Measurements from ENCODE around the gene FILIP1L. TPM values are rescaled to one million over a fixed set of nuclear protein-coding genes. Genes with fewer than 3 reads are reported as not detected.
A peak's percentile ranks its signal among the peaks of the same experiment; 100 is the strongest.
"Not testable (repeated sequence)": the region's sequence is repeated elsewhere in the genome, so short reads cannot be mapped to it uniquely, and the experiment has no call there.

FILIP1L gene
- total and polyA plus RNA-seq, 5 donors, result 42.2 to 88.3 (median 56.4) TPM

- Histone ChIP-seq H3K27ac (ENCODE audit: low read length) (no peak overlapping the region), H3K27me3 (ENCODE audit: control insufficient read depth, insufficient read depth) (no peaks in the 10 kb centered on the region), H3K4me1 (ENCODE audit: control insufficient read depth, insufficient read depth, low read length) (no peaks in the 10 kb centered on the region), H3K4me3 (ENCODE audit: low read length) (no peak overlapping the region), H3K9me3 (ENCODE audit: control insufficient read depth, low read length) (no peaks in the 10 kb centered on the region)
- 87% methylated on average over 6 of the region's 6 CpGs for WGBS
- DNase-seq (no peak), ATAC-seq (no peak)
- intact Hi-C loops (cut with DNase I), result loop anchor here in 1 of 4 donors (10.0 kb wide), 1 partner anchor 209 kb away; no protein-coding TSS in a partner anchor
These were observed 60.2 kb downstream of the FILIP1L start for GRCh38 chr3:100053951-100054620.

- not testable (repeated sequence) for H3K4me1 ChIP-seq (ENCODE audit: control insufficient read depth, insufficient read depth, low read length); ATAC-seq; H3K9me3 ChIP-seq (ENCODE audit: control insufficient read depth, low read length); H3K27ac ChIP-seq (ENCODE audit: low read length); DNase-seq; H3K27me3 ChIP-seq (ENCODE audit: control insufficient read depth, insufficient read depth); H3K4me3 ChIP-seq (ENCODE audit: low read length)
- 96% methylated on average over 3 of the region's 3 CpGs for whole genome bisulfite sequencing
- intact Hi-C loops (cut with DNase I), result loop anchor here in 1 of 4 donors (10.0 kb wide), 1 partner anchor 207 kb away; no protein-coding TSS in a partner anchor
These were observed 62.8 kb downstream of the FILIP1L start for GRCh38 chr3:100051513-100051912.

GRCh38 chr3:100048248-100048647, 66.1 kb downstream of the FILIP1L start:
- Histone ChIP-seq H3K9me3 (ENCODE audit: control insufficient read depth, low read length) (no peaks in the 10 kb centered on the region), H3K4me3 (ENCODE audit: low read length) (no peak overlapping the region), H3K27ac (ENCODE audit: low read length) (no peak overlapping the region), H3K27me3 (ENCODE audit: control insufficient read depth, insufficient read depth) (no peaks in the 10 kb centered on the region), H3K4me1 (ENCODE audit: control insufficient read depth, insufficient read depth, low read length) (peaks cover 8% of the 10 kb centered on the region)
- WGBS, result 93% methylated on average over 3 of the region's 3 CpGs
- ATAC-seq (no peak), DNase-seq (no peak)
- intact Hi-C loops (cut with DNase I), result loop anchor here in 1 of 4 donors (10.0 kb wide), 1 partner anchor 173 kb away; no protein-coding TSS in a partner anchor

- Histone ChIP-seq H3K4me1 (ENCODE audit: control insufficient read depth, insufficient read depth, low read length) (peaks cover 10% of the 10 kb centered on the region), H3K4me3 (ENCODE audit: low read length) (no peak overlapping the region), H3K27me3 (ENCODE audit: control insufficient read depth, insufficient read depth) (no peaks in the 10 kb centered on the region), H3K27ac (ENCODE audit: low read length) (peak overlapping the region; percentile 30), H3K9me3 (ENCODE audit: control insufficient read depth, low read length) (no peaks in the 10 kb centered on the region)
- no peak for DNase-seq
- intact Hi-C loops (cut with DNase I), result loop anchor here in 1 of 4 donors (10.0 kb wide), 1 partner anchor 173 kb away; no protein-coding TSS in a partner anchor
- WGBS, result 79% methylated on average over 6 of the region's 6 CpGs
- ATAC-seq, result peak; percentile 55 to 58
These were observed 66.7 kb downstream of the FILIP1L start for GRCh38 chr3:100047455-100048141.

- Histone ChIP-seq H3K9me3 (ENCODE audit: control insufficient read depth, low read length) (no peaks in the 10 kb centered on the region), H3K4me1 (ENCODE audit: control insufficient read depth, insufficient read depth, low read length) (peaks cover 10% of the 10 kb centered on the region), H3K27ac (ENCODE audit: low read length) (no peak overlapping the region), H3K4me3 (ENCODE audit: low read length) (no peak overlapping the region), H3K27me3 (ENCODE audit: control insufficient read depth, insufficient read depth) (no peaks in the 10 kb centered on the region)
- DNase-seq (no peak), ATAC-seq (no peak)
- WGBS, result 82% methylated on average over 2 of the region's 2 CpGs
- intact Hi-C loops (cut with DNase I), result loop anchor here in 1 of 4 donors (10.0 kb wide), 1 partner anchor 172 kb away; no protein-coding TSS in a partner anchor
These were observed 67.3 kb downstream of the FILIP1L start for GRCh38 chr3:100046986-100047385.

GRCh38 chr3:100045696-100046095, 68.6 kb downstream of the FILIP1L start:
- H3K27ac ChIP-seq (ENCODE audit: low read length), result peak overlapping the region; percentile 23
- no peak overlapping the region for H3K4me3 ChIP-seq (ENCODE audit: low read length)
- 53% methylated on average over 3 of the region's 3 CpGs for WGBS
- H3K4me1 ChIP-seq (ENCODE audit: control insufficient read depth, insufficient read depth, low read length), result peaks cover 10% of the 10 kb centered on the region
- H3K27me3 ChIP-seq (ENCODE audit: control insufficient read depth, insufficient read depth), result no peaks in the 10 kb centered on the region
- peak; percentile 58 to 74 for ATAC-seq
- peak; percentile 57 to 80 (median 62) for DNase-seq
- intact Hi-C loops (cut with DNase I), result loop anchor here in 1 of 4 donors (10.0 kb wide), 1 partner anchor 171 kb away; no protein-coding TSS in a partner anchor
- no peaks in the 10 kb centered on the region for H3K9me3 ChIP-seq (ENCODE audit: control insufficient read depth, low read length)

GRCh38 chr3:100044369-100044768, 69.9 kb downstream of the FILIP1L start:
- no peak for ATAC-seq

GRCh38 chr3:100043271-100043670, 71.0 kb downstream of the FILIP1L start:
- DNase-seq (no peak), ATAC-seq (no peak)
- WGBS, result 71% methylated on average over 1 of the region's 1 CpG
- H3K27me3 ChIP-seq (ENCODE audit: control insufficient read depth, insufficient read depth), result no peaks in the 10 kb centered on the region
- H3K4me3 ChIP-seq (ENCODE audit: low read length), result no peak overlapping the region
- H3K9me3 ChIP-seq (ENCODE audit: control insufficient read depth, low read length), result no peaks in the 10 kb centered on the region
- H3K27ac ChIP-seq (ENCODE audit: low read length), result no peak overlapping the region
- peaks cover 9% of the 10 kb centered on the region for H3K4me1 ChIP-seq (ENCODE audit: control insufficient read depth, insufficient read depth, low read length)
- intact Hi-C loops (cut with DNase I), result loop anchor here in 1 of 4 donors (10.0 kb wide), 1 partner anchor 168 kb away; no protein-coding TSS in a partner anchor

More at GRCh38 chr3:100044369-100044768, 69.9 kb downstream of the FILIP1L start:
- Histone ChIP-seq H3K4me3 (ENCODE audit: low read length) (no peak overlapping the region), H3K4me1 (ENCODE audit: control insufficient read depth, insufficient read depth, low read length) (peaks cover 10% of the 10 kb centered on the region), H3K27ac (ENCODE audit: low read length) (no peak overlapping the region), H3K27me3 (ENCODE audit: control insufficient read depth, insufficient read depth) (no peaks in the 10 kb centered on the region), H3K9me3 (ENCODE audit: control insufficient read depth, low read length) (no peaks in the 10 kb centered on the region)
- no peak for DNase-seq
- intact Hi-C loops (cut with DNase I), result loop anchor here in 1 of 4 donors (10.0 kb wide), 1 partner anchor 170 kb away; no protein-coding TSS in a partner anchor

- Histone ChIP-seq H3K4me3 (ENCODE audit: low read length) (no peak overlapping the region), H3K9me3 (ENCODE audit: control insufficient read depth, low read length) (no peaks in the 10 kb centered on the region), H3K27ac (ENCODE audit: low read length) (peak overlapping the region; percentile 75), H3K4me1 (ENCODE audit: control insufficient read depth, insufficient read depth, low read length) (peaks cover 8% of the 10 kb centered on the region), H3K27me3 (ENCODE audit: control insufficient read depth, insufficient read depth) (no peaks in the 10 kb centered on the region)
- 49% methylated on average over 6 of the region's 6 CpGs for WGBS
- intact Hi-C loops (cut with DNase I), result loop anchor here in 1 of 4 donors (10.0 kb wide), 1 partner anchor 168 kb away; no protein-coding TSS in a partner anchor
- ATAC-seq (peak; percentile 31 to 40), DNase-seq (no peak)
These were observed 71.9 kb downstream of the FILIP1L start for GRCh38 chr3:100042166-100042981.

GRCh38 chr3:100041328-100041749, 73.0 kb downstream of the FILIP1L start:
- Histone ChIP-seq H3K27me3 (ENCODE audit: control insufficient read depth, insufficient read depth) (no peaks in the 10 kb centered on the region), H3K4me3 (ENCODE audit: low read length) (no peak overlapping the region), H3K4me1 (ENCODE audit: control insufficient read depth, insufficient read depth, low read length) (peaks cover 4% of the 10 kb centered on the region), H3K27ac (ENCODE audit: low read length) (no peak overlapping the region), H3K9me3 (ENCODE audit: control insufficient read depth, low read length) (no peaks in the 10 kb centered on the region)
- no peak for DNase-seq
- intact Hi-C loops (cut with DNase I), result loop anchor here in 1 of 4 donors (10.0 kb wide), 1 partner anchor 167 kb away; no protein-coding TSS in a partner anchor
- 33% methylated on average over 1 of the region's 1 CpG for WGBS
- ATAC-seq, result peak; percentile 61 to 73
